LHCN-M2 (cell line): ENCODE measurements around the gene TBC1D1. TPM values are rescaled to one million over a fixed set of nuclear protein-coding genes. Genes with fewer than 3 reads are reported as not detected.
"Not testable (repeated sequence)": the region's sequence is repeated elsewhere in the genome, so short reads cannot be mapped to it uniquely, and the experiment has no call there.

ENCODE experiments used
- DNase-seq: peaks from one replicate; pipeline ENCODE4 v3.0.0-alpha.2; 2012; ENCODE audit warnings: low read depth
- total RNA-seq: library from RNA; depleted of rRNA; stranded (reverse); fragments of >200 nt; gene quantifications from 2 replicates; pipeline ENCODE4 v1.2.3, GENCODE V29; 2014

Gene TBC1D1
- total RNA-seq, 1 experiment from 2014 or later = 108 TPM

- no peak for DNase-seq
Measured at GRCh38 chr4:37964734-37965457, 74.0 kb downstream of the TBC1D1 start.

- DNase-seq = no peak
Measured at GRCh38 chr4:37966044-37966443, 75.2 kb downstream of the TBC1D1 start.

- peak; percentile 8 for DNase-seq
Measured at GRCh38 chr4:37967736-37968135, 76.9 kb downstream of the TBC1D1 start.

GRCh38 chr4:37968747-37969146 lies 77.9 kb downstream of the TBC1D1 start:
- DNase-seq = peak; percentile 9

GRCh38 chr4:37970702-37971101 lies 79.8 kb downstream of the TBC1D1 start:
- DNase-seq = peak; percentile 70

GRCh38 chr4:37971202-37971601 lies 80.3 kb downstream of the TBC1D1 start:
- DNase-seq = no peak

- DNase-seq = no peak
Measured at GRCh38 chr4:37973441-37973840, 82.6 kb downstream of the TBC1D1 start.

- not testable (repeated sequence) for DNase-seq
Measured at GRCh38 chr4:37975321-37975822, 84.5 kb downstream of the TBC1D1 start.

GRCh38 chr4:37976507-37976906 lies 85.6 kb downstream of the TBC1D1 start:
- no peak for DNase-seq

- DNase-seq = peak; percentile 71
Measured at GRCh38 chr4:37976991-37977470, 86.1 kb downstream of the TBC1D1 start.

GRCh38 chr4:37977471-37978247 lies 86.8 kb downstream of the TBC1D1 start:
- peak; percentile 72 for DNase-seq

GRCh38 chr4:37978248-37978924 lies 87.5 kb downstream of the TBC1D1 start:
- DNase-seq = peak; percentile 14

- DNase-seq = no peak
Measured at GRCh38 chr4:37980246-37980645, 89.4 kb downstream of the TBC1D1 start.

GRCh38 chr4:37981425-37981824 lies 90.5 kb downstream of the TBC1D1 start:
- DNase-seq = no peak

- DNase-seq = peak; percentile 49
Measured at GRCh38 chr4:37981844-37982720, 91.2 kb downstream of the TBC1D1 start.

GRCh38 chr4:37982736-37983135 lies 91.9 kb downstream of the TBC1D1 start:
- no peak for DNase-seq

- DNase-seq = no peak
Measured at GRCh38 chr4:37983951-37984350, 93.1 kb downstream of the TBC1D1 start.

- no peak for DNase-seq
Measured at GRCh38 chr4:37985730-37986275, 94.9 kb downstream of the TBC1D1 start.

- no peak for DNase-seq
Measured at GRCh38 chr4:37988670-37989069, 97.8 kb downstream of the TBC1D1 start.

- DNase-seq = no peak
Measured at GRCh38 chr4:37989398-37990260, 98.7 kb downstream of the TBC1D1 start.
